HG03159 (cell line): Measurements from ENCODE around the gene NUDT4B.
"Not testable (repeated sequence)": the region's sequence is repeated elsewhere in the genome, so short reads cannot be mapped to it uniquely, and the experiment has no call there.

Experiments
- ATAC-seq: cut with Tn5 transposase; IDR thresholded peaks from one replicate; pipeline ENCODE4 v1.9.1; 2021; ENCODE audit warnings: mild to moderate bottlenecking, moderate library complexity; ENCODE audit not compliant: unreplicated experiment

Gene NUDT4B

GRCh38 chr1:148748563-148749334, at the start of gene NUDT4B:
Gene NUDT4B (plus strand): TSS chr1:148748774. CDS start chr1:148748953, 179 bp downstream.
- peak; percentile 46 for ATAC-seq

DNA sequence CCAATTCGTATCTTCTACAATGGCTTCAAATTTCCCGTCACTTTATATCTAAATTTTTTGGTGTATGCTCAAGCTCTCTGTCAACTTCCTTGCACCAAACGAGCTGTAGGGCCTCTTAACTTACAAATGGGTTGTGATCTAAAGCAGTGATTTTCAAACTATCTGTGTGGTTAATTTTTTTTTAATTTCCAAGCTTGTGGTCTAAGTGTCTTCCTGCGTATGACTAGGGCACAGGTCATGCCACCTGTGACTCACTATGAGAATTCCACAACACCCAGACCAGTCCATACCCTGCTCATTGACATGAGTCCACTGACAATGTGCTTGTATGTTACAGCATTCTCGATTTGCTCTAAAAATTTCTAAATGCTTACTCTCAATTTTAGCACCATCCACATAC, 49.2 kb upstream of the NUDT4B start:
- ATAC-seq: not testable (repeated sequence)

GRCh38 chr1:148702242-148702641, 46.3 kb upstream of the NUDT4B start:
- not testable (repeated sequence) for ATAC-seq

DNA sequence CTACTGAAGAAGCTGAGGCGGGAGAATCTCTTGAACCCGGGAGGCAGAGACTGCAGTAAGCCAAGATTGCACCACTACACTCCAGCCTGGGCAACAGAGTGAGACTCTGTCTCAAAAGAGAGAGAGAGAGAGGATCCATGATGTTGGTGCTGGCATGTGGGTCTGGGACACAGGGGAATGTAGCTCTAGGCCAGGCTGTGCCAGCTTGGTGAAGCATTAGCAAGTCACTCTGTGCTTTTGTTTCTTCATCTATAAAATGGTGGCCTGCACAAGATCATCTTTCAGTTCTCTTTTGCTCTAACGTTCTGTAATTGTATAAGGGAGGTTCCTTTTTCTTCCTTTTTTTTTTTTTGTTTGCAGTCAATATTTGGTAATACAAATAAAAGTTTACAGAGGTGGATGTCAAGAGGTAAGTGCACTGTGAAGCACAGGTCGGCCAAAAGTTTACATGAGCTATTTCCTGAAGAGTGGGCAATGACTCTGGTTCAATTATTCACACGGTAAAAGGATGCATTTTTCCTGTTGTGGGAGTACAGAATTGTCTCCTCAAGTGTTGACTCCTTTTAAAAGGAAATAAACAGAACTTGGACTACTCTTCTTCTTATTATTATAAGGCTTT, 44.5 kb upstream of the NUDT4B start:
- not testable (repeated sequence) for ATAC-seq

DNA sequence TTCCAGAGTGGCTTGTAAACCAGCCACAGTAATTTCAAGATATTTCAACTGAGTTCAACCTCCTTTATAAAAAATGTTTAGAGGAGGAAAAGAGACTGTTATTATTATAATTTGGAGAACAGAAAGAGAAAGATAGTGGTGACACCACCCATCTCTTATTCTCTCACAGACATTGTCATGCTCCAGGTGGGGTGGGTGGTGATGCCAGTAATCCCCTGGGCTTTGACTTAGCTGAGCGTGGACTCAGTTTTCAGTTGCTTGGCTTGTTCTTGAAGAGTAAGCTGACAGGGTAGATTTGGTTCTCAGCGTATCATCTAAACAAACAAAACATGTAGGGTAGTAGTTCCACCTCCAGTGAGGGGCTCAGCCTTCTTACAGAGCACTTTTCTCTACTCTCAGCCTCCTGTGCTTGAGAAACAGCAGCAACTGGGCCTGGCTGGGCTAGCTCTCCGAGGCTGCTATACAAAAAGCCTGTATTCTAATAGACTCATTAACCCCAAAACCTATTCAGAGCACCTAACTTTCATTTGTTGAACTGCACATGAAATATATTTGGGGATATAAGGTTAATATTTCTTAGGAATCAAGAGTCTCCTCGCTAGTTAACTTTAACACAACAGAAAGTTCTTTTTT, 43.1 kb upstream of the NUDT4B start:
- ATAC-seq: not testable (repeated sequence)

- not testable (repeated sequence) for ATAC-seq
These were observed 39.7 kb upstream of the NUDT4B start for GRCh38 chr1:148708779-148709333.

GRCh38 chr1:148710772-148711523, 37.6 kb upstream of the NUDT4B start:
- ATAC-seq: not testable (repeated sequence)

GRCh38 chr1:148712353-148712752, 36.2 kb upstream of the NUDT4B start:
- not testable (repeated sequence) for ATAC-seq

GRCh38 chr1:148715518-148715917, 33.1 kb upstream of the NUDT4B start:
- ATAC-seq: not testable (repeated sequence)

DNA sequence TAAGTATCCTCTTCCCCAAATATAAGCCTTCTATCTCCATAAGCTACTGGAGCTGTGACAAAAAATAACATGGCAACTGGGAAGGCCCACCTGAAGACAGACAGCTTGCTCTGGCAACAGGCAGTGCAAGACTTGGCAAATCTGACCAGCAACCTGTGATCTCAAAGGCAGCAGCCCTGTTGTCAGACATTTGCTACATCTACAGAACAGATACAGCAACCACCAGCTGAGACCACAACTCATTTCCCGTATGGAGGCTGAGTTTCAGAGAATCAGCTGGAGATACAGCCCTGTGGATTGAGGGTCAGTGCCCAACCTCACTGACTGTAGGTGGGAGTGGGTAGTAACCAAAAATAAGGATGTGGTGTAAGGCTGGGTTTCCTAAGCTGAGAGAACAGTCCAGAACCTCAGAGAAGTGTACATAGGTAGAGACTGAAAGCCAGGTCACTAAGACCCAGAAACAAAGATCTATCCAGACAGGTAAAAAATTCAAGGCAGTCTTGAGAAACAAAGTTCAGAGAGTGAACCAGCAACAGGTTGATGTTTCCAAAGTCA, 31.5 kb upstream of the NUDT4B start:
- ATAC-seq: not testable (repeated sequence)

DNA sequence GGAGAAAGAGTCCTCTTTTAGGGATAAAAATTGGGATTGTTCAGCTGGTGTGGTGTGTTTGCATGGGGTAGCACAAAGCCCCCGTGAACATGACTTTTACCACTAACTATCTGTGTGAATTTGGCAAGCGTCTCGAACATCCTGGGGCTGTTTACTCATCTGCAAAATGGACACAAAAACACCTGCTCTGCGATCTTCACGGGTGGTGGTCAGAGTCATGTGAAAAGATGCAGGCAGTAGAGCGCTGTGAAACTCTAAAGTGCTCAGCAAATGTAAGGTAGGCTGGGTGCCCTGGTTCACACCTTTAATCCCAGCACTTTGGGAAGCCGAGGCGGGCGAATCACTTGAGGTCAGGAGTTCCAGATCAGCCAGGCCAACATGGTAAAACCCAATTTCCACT, 27.7 kb upstream of the NUDT4B start:
- ATAC-seq: not testable (repeated sequence)

DNA sequence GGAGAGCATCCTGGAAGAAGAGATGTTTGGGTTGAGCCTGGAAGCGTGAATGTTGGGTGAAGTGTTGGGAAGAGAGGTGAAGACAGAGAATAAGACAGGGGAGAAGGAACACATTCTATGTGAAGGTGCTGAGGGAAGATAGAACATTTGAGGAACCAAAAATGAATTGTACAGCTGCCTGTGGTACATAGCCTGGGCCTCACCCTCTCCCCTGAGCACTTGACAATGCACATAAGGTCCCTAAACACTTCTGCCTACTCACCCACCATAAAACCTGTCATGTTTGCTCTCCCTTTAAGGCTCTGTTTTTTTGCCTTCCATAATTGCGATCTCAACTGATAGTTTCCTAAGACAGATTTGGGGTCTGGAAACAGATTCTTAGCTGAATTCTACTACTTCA, 25.8 kb upstream of the NUDT4B start:
- not testable (repeated sequence) for ATAC-seq

DNA sequence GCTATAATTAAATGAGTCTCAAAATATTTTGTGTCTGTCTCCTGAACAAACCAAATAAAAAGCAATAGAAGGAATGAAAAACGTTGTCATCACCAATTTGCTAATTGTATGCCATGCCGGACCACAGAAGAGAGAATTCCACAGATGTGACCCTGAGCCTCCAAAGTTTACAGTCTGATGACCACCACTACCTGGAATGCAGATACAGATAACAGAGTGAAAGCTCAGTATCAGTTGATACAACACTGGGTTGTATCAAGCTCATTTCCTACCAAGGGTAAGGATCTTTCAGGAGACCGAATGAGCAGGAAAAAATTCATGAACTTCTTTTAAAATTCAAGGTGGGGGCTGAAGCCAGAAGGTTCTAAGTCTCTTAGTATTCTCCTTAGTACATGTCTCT, 25.1 kb upstream of the NUDT4B start:
- ATAC-seq: not testable (repeated sequence)

DNA sequence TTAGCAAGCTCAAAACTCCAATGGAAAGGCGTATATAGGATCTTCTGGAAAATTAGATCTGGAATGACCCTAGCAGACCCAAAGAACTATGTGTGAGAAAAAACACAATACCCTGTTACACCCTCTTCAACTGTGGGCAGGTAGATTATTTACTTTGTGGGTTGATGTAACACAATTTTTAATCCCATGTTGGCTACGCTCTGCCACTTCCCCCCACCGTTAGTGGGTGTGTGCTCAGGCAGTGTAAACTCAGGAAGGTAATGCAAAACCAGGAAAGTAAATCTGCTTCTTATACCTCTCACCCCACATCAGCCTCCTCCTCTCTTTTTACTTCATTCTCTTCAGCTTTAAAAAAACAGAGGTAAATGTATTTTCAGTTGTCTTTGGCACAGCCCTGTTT, 23.7 kb upstream of the NUDT4B start:
- ATAC-seq: not testable (repeated sequence)

DNA sequence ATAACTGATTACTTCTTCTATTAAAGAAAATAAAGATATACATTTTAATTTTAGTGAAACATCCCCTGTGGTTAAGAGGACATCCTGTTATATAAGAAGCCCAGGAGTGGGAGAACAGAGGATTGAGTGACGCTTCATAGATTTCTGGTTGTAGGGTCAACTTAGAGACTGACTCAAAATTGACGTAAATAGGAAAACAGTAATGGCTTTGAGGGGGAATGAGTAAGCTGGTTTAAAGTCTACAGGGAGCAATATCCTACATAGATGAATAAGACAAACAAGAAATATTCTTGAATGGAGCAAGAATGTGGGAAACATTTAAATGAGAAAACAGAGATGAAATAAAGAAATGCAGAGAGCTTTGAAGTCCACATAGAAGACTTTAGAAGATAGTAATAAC, 20.7 kb upstream of the NUDT4B start:
- not testable (repeated sequence) for ATAC-seq

DNA sequence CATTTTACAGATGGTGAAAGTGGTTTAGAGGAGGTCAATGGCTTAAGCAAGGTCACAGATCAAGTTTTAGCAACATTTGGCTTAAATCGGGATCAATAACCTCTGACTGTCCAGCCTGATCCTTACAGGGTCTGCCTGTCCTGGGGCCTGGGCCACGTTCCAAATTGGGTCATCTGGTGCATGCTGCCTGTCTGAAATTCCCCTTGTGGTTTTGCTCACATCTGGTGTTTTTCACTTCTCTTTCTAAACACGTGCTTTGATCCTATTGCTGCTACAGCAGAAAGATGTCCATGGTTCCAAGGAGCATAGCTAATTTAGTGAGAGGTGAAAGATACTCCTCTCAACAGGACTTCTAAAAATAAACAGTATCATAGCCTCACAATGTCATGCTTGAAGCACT, 19.4 kb upstream of the NUDT4B start:
- peak; percentile 65 for ATAC-seq

DNA sequence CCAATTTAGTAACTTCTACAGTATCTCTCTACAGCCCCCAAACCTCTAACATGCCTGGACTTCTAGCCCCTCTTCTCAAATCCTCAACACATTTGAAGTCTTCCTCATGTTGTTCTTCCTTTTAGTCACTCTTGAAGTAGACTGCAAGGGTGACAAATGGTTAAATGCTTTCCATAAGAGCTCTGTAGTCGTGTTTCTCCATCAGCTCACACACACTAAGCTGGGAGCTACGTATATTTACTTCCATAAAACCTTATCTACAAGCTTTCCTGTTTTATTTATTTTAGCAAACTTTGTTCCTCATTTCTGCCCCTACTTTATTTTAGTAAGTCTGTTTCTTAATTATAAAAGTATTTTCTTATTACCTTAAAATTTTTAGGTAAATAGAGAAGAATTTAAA, 19.0 kb upstream of the NUDT4B start:
- not testable (repeated sequence) for ATAC-seq

GRCh38 chr1:148732277-148732676, 16.3 kb upstream of the NUDT4B start:
- not testable (repeated sequence) for ATAC-seq

GRCh38 chr1:148733585-148734310, 14.8 kb upstream of the NUDT4B start:
- ATAC-seq: peak; percentile 74

DNA sequence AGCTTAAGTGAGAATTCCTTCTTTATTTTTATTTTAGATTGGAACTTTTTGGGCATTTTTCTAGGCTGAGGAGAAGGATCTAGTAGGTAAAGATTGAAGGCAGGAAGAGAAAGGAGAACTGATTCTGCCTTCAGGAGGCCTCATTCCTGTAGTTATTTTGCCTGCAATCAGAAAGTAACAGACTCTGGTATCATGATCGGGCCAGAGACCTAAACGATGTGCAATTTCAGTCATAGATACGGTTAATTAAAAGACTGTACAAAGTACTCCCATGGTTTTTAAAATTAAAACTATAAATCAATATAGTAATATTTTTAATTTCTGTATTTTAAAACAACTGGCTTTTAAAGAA, 14.3 kb upstream of the NUDT4B start:
- not testable (repeated sequence) for ATAC-seq
